Mesothelial cell of epicardium (in vitro differentiated cells): ENCODE measurements around the gene MSH2. TPM values are rescaled to one million over a fixed set of nuclear protein-coding genes. Genes with fewer than 3 reads are reported as not detected.

Experiments
- DNase-seq, 2 experiments: peaks; one replicate each; pipeline ENCODE4 v3.0.0; 2021; ENCODE audit warnings: low spot score in 2 of 2; ENCODE audit not compliant: unreplicated experiment in 2 of 2
- H3K27ac Mint-ChIP-seq: 2 replicates; pipeline ENCODE4 v1.8.0; 2021; ENCODE audit warnings: mixed read lengths
- H3K27me3 Mint-ChIP-seq: 2 replicates; pipeline ENCODE4 v1.8.0; 2021; ENCODE audit warnings: low read depth, mixed read lengths
- H3K36me3 Mint-ChIP-seq: 2 replicates; pipeline ENCODE4 v1.8.0; 2021; ENCODE audit warnings: mixed read lengths
- H3K4me1 Mint-ChIP-seq: 2 replicates; pipeline ENCODE4 v1.8.0; 2021; ENCODE audit warnings: mixed read lengths
- H3K4me3 Mint-ChIP-seq: 2 replicates; pipeline ENCODE4 v1.8.0; 2021; ENCODE audit warnings: mild to moderate bottlenecking, moderate library complexity, mixed read lengths
- H3K9me3 Mint-ChIP-seq: 2 replicates; pipeline ENCODE4 v1.8.0; 2021; ENCODE audit warnings: mixed read lengths
- total RNA-seq: library from RNA; stranded (reverse); gene quantifications from 3 replicates; pipeline ENCODE4 v1.2.1, GENCODE V29; 2021
- TF ChIP-seq, protein P1 (sequence below): fragments of 200-600 bp; sonication (generic); IDR thresholded peaks from one replicate; pipeline ENCODE4 v1.5.0; 2021; ENCODE audit warnings: antibody characterized with exemption; ENCODE audit not compliant: unreplicated experiment

Gene MSH2
- total RNA-seq: 38.3 to 39.9 TPM (median 39.6 TPM) in 3 replicates

DNA sequence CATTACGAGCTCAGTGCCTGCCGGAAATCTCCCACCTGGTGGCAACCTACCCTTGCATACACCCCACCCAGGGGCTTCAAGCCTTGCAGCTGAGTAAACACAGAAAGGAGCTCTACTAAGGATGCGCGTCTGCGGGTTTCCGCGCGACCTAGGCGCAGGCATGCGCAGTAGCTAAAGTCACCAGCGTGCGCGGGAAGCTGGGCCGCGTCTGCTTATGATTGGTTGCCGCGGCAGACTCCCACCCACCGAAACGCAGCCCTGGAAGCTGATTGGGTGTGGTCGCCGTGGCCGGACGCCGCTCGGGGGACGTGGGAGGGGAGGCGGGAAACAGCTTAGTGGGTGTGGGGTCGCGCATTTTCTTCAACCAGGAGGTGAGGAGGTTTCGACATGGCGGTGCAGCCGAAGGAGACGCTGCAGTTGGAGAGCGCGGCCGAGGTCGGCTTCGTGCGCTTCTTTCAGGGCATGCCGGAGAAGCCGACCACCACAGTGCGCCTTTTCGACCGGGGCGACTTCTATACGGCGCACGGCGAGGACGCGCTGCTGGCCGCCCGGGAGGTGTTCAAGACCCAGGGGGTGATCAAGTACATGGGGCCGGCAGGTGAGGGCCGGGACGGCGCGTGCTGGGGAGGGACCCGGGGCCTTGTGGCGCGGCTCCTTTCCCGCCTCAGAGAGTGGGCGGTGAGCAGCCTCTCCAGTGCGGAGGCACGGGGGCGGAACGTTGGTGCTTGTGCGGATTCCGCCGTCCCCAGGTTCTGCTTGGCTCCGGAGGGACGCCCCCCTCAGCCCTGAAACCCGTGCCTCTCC lies at the start of gene MSH2:
MSH2 (plus strand) TSS at position 352 of the 804 bp plus-strand sequence; CDS start at position 388, 36 bp downstream.
- peaks cover 26% of the 10 kb centered on the region for H3K36me3 Mint-ChIP-seq
- TF ChIP-seq, protein P1, sequence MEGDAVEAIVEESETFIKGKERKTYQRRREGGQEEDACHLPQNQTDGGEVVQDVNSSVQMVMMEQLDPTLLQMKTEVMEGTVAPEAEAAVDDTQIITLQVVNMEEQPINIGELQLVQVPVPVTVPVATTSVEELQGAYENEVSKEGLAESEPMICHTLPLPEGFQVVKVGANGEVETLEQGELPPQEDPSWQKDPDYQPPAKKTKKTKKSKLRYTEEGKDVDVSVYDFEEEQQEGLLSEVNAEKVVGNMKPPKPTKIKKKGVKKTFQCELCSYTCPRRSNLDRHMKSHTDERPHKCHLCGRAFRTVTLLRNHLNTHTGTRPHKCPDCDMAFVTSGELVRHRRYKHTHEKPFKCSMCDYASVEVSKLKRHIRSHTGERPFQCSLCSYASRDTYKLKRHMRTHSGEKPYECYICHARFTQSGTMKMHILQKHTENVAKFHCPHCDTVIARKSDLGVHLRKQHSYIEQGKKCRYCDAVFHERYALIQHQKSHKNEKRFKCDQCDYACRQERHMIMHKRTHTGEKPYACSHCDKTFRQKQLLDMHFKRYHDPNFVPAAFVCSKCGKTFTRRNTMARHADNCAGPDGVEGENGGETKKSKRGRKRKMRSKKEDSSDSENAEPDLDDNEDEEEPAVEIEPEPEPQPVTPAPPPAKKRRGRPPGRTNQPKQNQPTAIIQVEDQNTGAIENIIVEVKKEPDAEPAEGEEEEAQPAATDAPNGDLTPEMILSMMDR: no peak
- H3K27ac Mint-ChIP-seq: peak within 1 kb of the TSS; percentile 97
- peaks cover 19% of the 10 kb centered on the region for H3K4me1 Mint-ChIP-seq
- peaks cover 16% of the 10 kb centered on the region for H3K9me3 Mint-ChIP-seq
- no peaks in the 10 kb centered on the region for H3K27me3 Mint-ChIP-seq
- H3K4me3 Mint-ChIP-seq: peak within 1 kb of the TSS; percentile 94
- peak; percentile 76 to 85 for DNase-seq

DNA sequence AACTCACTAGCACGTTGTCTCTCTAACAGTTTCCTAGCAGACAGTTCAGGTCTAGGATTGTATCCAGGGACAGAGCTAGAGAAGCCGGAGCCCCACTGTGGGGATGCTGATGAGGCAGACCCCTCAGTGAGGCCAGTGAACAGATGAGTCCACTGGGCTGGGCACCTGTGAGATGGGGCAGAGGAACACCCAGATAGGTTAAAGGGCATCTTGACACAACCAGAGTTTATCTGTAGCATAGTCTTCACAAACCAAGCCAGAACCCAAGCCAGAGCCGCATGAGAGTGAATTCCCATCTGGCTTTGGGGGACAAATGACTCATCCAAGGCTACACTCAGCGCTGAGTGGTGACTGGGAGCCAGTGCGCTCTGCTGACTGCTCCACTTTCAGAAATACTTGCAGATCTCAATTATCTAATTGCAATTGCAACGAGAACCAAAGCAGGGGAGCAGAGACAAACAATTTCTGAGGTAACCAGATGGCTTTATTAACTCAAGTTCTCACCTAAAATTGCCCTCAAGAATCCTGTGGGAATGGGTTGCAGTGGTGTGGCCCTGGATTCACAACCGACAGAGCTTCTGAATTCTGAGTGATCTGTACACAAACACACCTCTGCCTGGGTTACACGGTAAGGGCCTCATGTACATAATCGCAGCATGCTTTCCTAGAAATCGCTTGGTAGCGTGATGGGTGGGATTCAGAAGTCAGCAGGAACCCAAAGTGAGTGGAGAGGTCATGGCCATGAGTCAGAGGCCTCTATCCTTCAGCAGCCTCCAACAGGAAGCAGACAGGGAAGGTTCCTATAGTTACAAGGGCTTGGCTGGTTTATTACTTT lies 48.7 kb upstream of the MSH2 start:
- Mint-ChIP-seq H3K4me1 (peaks cover 7% of the 10 kb centered on the region), H3K9me3 (no peaks in the 10 kb centered on the region), H3K4me3 (no peak overlapping the region), H3K27ac (no peak overlapping the region), H3K27me3 (no peaks in the 10 kb centered on the region), H3K36me3 (peaks cover under 1% of the 10 kb centered on the region)
- TF ChIP-seq, protein P1: no peak
- no peak for DNase-seq

DNA sequence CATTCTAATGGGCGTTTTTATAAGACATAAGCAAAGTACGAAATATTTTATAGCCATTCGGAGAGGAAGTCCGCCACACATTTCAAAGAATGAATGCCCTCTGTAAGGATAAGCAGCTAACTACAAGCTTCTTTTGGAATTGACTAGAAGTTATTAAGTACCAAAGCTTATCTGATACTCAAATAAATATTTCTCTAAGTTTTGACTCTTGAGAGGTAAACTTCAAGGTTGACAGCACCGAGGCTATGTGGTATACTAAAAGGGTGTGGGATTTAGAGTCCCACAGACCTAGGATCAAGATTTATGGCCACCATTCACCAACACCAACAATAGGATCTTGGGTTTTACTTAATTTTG lies 48.1 kb upstream of the MSH2 start:
- TF ChIP-seq, protein P1: no peak
- Mint-ChIP-seq H3K36me3 (peaks cover 2% of the 10 kb centered on the region), H3K27me3 (no peaks in the 10 kb centered on the region), H3K4me3 (no peak overlapping the region), H3K27ac (no peak overlapping the region), H3K4me1 (peaks cover 7% of the 10 kb centered on the region), H3K9me3 (no peaks in the 10 kb centered on the region)
- DNase-seq: no peak

DNA sequence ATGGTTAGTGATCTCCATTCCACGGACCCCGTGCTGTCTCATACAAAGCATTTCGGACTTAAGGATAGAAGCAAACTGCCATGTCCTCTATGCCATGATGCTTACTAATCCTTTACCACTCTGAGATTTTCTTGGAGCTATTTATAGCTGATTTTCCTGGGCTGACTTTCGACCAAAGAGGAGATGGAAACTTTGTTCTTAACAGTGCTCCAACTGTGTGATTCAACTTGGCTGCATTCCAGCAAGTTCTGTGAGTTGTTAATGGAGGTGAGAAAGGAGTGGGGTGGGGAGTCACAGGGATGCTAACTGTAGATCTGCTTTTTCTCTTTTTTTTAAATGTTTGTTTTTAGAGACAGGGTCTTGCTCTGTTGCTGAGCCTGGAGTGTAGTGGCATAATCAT lies 45.5 kb upstream of the MSH2 start:
- H3K36me3 Mint-ChIP-seq: peaks cover 2% of the 10 kb centered on the region
- H3K4me3 Mint-ChIP-seq: no peak overlapping the region
- no peaks in the 10 kb centered on the region for H3K27me3 Mint-ChIP-seq
- H3K9me3 Mint-ChIP-seq: no peaks in the 10 kb centered on the region
- peaks cover 7% of the 10 kb centered on the region for H3K4me1 Mint-ChIP-seq
- TF ChIP-seq, protein P1: no peak
- no peak overlapping the region for H3K27ac Mint-ChIP-seq
- DNase-seq: no peak

DNA sequence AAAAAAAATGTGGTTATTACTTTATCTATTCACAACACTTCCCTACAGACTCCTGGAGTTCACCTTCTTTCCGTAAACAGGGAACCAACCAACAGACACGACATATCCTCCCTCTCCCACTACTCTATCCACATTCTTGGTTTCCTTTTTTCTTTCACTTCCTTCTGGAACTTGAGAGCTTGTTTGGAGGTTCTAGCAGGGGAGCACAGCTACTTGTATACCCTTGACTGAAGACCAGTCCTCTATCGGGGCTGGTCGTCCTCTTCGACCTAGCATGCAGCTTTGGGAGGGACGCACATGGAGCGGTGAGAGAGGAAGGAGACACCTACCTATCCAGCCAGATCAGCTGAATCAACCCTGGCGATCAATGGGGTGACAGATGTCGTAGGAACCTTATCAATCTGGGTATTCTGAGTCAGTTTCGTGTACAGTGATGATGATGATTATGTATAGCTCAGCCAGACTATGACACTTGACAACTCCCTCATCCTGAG lies 43.5 kb upstream of the MSH2 start:
- TF ChIP-seq, protein P1: no peak
- Mint-ChIP-seq H3K4me3 (no peak overlapping the region), H3K36me3 (peaks cover 2% of the 10 kb centered on the region), H3K27ac (no peak overlapping the region), H3K27me3 (no peaks in the 10 kb centered on the region), H3K4me1 (peaks cover 7% of the 10 kb centered on the region), H3K9me3 (no peaks in the 10 kb centered on the region)
- no peak for DNase-seq
